ENCODE results near the gene KRT1.

The KRT1 gene

DNA sequence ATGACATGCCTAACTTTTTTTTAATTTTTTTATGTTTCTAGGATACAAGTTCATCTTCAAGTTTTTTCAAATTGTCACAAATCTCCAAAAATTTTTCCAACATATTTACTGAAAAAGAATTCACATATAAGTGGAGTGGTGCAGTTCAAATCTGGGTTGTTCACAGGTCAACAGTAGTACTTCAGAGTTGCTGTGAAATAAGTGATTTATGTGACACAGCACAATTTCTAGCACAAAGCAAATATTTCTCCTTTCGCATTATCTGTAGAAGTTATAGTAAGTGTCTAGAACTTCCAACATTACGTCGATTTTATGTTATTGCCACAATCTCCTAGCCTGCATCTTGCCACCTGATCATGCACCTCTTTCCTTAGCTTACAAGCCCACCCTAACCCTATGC is 18.5 kb downstream of the KRT1 start:
- DNase-seq (ENCODE audit: low read depth in 2 of 2, low spot score in 1 of 2) = no peak

DNA sequence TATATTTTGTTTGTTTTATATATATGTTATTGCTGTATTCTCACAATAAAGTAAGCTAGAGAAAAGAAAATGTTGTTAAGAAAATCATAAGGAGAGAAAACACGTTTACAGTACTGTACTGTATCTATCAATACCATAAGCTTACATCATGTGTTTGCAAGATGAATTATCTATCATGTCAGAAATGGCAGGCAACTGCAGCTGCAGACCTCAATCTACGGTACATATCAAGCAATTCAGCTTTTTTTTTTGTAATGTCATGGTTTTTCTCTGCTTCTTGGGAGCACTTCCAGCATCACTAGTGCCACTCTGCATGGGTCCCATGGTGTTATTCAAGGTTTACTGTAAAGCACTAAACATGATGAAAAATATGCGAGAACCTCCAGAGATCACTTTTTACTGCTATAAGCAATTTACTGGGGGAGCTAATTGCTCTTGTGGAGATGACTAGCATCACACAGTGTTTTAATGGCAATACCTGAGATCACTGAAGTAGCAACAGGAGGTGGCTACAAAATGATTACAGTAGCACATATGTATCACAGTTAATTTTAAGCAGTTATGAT is 19.2 kb downstream of the KRT1 start:
- no peak for DNase-seq (ENCODE audit: low read depth in 2 of 2, low spot score in 1 of 2)

DNA sequence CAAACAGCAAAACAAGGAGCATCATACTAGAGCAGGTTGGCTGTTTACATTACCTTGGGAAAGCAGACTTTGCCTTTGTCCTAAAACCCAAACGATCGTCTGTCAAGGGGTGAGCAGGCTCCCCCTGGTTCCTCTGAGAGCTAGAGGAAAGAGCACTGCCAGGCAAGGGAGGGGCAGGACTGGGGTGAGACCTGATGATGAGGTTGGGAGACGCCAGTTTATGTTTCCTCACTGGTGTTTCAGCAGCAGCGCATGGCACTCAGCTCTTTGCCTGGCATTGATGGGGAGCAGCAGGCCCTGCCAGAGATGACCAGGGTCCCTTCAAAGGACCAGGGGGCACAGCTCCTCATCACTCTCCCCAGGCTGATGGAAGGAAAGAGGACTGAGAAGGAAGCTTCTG is 20.3 kb downstream of the KRT1 start:
- no peak for DNase-seq (ENCODE audit: low read depth in 2 of 2, low spot score in 1 of 2)

DNA sequence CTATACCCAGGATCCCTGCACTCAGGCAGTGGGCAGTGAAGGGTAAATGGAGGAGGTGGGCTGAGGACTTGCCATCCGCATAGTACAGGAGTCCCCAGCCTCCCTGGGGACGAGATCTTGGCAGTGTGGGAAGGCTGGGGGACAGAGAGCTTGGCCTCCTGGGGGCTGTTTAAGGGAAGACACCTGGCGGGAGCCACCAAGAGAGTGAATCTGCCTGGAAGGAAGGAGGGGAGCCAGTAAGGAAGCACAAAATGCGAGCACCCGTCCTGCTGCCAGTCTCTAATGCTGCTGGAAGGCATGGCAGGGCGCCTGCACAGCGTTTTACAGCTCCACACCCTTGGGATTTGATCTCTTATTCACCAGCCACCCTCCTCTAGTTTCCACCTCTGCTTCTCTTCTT is 20.8 kb downstream of the KRT1 start:
- no peak for DNase-seq (ENCODE audit: low read depth in 2 of 2, low spot score in 1 of 2)

DNA sequence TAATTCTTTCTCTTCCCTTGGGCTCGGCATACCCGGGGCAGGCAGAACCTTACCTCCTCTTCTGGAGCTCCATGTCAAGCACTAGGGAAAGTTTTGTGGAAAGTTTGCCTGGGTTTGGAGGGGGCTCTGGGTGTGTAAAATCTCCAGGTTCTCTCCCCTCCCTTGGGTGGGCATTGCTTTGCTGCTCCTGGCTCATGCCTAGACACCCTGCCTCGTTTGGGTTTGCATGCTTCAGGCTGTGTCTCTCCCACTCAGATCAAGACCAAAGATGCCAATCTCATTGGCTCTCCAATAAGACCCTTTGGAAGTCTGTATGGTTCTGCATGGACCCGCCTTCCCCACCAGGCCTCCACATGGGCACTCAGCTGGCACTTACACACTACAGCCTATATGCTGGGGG is 22.0 kb downstream of the KRT1 start:
- DNase-seq (ENCODE audit: low read depth in 2 of 2, low spot score in 1 of 2) = no peak

DNA sequence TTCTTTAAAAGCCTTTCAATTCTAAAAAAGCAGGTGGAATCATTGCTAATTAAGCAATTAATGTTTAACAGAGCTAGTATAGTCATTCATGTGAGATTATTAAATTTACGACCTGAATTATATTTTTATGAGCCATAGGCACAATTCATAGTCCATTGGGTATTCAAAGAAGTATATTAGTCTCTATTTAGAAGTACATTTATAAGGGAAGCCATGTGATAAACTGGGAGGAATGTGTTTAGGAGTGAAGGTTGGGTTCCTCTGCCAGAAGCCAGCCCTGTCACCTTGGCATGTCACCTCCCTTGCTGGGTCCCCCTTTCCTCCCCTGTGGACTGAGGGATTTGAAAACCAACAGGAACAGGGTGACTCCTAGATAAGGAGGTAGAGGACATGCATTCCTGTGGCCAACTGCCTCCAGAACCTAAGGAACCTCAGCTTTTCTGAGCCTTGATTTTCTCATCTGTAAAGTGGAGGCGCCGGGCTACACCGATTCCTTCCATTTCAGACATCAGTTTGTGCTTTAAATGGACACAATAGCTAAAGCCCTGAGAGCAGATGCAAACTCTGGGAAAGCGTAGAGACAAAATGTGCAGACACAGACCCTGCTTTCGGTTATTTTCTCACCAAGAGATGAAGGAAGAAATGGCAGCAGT is 22.8 kb downstream of the KRT1 start:
- DNase-seq (ENCODE audit: low read depth in 2 of 2, low spot score in 1 of 2) = no peak

DNA sequence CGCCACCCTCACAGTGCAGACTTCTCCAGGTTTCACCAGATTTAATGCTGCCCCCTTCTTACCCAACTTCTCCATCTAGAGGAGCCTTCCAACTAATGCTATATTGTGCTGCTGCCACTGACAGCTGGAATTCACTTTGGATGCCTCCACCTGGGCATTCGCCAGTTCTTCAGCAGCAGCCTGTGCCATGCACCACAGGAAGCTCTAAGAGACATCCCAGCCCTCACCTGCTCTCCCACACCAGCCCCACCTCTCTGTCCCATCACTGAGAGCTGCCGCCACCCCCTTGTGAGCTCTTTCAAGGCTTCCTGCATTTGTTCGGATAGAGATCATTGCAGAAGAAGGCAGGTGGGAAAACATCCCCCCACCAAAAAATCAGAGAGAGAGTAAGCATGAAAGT is 23.6 kb downstream of the KRT1 start:
- DNase-seq (ENCODE audit: low read depth in 2 of 2, low spot score in 1 of 2) = no peak

DNA sequence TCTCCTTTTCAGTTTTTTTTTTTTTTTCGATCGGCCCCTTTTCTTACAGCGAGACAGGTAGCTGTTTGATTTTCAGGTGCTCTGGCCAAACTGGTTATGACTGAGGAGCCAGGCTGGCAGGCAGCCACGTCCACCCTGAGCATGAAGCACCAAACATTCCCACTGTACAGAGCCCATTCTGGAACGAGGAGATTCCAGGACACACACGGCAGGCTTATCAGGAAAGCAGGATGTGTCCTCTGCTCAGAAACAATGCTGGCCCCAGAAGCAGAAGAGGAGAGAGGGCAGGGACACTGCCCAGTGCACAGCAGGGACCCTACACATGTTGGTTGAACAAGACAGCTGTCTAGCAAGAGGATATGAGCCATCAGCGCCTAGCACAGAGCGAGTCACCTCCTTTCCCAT is 24.5 kb downstream of the KRT1 start:
- no peak for DNase-seq (ENCODE audit: low read depth in 2 of 2, low spot score in 1 of 2)

DNA sequence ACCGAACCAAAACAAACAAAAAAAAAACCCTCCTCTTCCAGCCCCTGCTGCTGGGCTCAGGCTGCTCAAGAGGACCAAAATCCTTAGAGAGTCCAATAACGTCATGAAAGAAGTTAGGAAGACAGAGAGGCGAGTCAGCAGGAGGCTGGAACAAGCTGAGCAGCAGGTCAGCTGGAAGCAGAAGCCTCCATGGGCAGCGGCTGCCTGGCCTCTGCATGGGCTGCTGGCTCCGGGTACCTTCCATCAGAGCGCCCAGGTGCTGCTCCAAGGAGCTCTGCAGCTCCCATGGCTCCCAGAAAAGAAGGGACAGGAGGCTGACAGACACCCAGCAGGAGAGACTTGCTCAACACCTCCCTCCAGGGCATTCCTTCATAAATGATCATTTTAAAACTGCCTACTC is 25.0 kb downstream of the KRT1 start:
- no peak for DNase-seq (ENCODE audit: low read depth in 2 of 2, low spot score in 1 of 2)

DNA sequence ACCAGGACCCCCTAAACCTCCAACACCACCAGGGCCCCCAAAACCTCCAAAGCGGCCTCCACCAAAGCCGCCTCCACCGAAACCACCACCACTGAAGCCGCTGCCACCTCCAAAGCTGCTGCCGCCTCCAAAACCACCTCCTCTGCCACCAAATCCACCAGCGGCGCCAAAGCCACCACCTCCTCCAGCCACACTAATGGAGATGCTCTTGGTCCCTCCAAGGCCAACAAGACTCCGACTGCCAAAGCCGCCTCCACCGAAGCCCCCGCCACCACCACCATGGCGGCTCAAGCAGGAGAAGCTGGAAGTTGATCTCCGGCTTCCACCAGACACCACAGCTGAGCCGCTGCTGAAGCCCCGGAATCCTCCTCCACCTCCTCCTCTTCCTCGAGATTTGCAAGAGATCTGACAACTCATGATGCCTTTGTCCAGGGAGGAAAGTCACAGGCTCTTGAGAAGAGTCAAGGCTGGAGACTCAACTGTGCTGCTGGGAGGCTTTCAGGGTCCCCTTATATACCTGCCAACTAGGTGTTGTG is 28.4 kb downstream of the KRT1 start, which contains the start of gene KRT2:
Gene KRT2, minus strand, starts transcription at position 486 of the 536 bp plus-strand sequence. Its CDS starts 69 bp downstream, at position 417.
- no peak for DNase-seq (ENCODE audit: low read depth in 2 of 2, low spot score in 1 of 2)

DNA sequence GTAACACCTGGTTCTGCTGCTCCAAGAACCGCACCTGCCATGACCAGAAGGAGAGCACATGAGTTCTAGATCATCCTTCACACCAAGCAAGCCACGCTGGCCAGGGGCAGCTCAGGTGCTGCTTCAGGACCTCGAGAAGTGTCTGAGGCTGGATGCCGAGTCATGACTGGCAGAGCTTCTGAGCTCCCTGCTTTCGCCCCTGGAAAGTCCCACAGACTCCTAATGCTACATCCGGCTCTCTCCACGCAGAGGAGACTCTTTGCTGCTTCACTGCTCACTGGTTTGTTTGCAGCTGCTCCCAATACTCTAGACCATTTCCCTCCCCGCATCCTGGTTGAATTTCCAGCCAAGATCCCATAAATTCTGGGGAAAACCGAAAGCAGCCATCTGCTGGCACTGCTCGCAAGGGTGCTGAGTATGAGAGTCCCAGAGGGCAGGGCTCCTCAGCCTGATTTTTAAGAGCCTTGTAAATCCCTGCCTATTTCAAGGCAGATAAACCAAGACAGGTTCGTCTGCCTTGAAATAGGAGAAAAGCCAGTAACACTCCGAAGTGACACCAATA is 29.6 kb downstream of the KRT1 start:
- no peak for DNase-seq (ENCODE audit: low read depth in 2 of 2, low spot score in 1 of 2)

DNA sequence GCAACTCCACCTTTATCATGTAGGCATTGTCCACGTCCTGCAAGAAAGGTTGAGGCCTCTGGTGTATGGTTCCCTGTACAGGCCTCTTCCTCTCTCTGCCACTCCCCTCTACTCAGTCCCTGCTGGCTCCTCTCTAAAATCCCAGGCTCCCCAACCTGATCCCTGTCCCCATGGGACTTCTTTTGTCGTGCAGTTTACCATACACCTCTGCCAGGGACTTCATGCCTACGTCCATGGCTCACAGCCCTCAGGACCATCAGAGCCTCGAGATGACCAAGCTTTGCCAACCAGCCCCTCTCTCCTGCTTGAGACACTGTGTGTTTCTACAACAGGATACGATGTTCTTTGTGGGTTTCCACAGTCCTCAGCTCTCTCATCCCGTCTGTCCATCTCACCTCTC is 31.1 kb downstream of the KRT1 start:
- no peak for DNase-seq (ENCODE audit: low read depth in 2 of 2, low spot score in 1 of 2)

DNA sequence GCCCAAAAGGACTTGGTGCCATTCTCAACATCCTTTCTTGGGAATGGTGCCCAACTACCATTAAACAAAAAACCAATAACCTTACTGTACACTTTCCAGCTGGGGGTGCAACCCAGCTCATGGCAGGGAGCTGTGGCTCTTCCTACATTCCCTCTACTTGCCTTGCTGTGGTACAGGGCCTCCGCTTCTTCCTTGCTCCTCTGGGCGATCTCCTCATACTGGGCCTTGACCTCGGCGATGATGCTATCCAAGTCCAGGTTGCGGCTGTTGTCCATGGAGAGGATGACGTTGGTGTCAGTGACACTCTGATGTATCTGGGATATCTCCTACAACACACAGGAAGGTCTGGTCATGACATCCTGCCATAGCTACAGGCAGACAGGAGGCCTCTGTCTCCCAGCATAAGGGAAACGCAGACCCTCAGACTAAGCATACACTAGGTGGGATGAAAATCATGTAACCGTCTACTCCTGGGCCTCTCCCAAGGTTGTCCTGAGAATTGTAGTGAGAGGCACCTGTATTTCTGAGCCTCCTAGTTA is 32.1 kb downstream of the KRT1 start:
- DNase-seq (ENCODE audit: low read depth in 2 of 2, low spot score in 1 of 2) = no peak

DNA sequence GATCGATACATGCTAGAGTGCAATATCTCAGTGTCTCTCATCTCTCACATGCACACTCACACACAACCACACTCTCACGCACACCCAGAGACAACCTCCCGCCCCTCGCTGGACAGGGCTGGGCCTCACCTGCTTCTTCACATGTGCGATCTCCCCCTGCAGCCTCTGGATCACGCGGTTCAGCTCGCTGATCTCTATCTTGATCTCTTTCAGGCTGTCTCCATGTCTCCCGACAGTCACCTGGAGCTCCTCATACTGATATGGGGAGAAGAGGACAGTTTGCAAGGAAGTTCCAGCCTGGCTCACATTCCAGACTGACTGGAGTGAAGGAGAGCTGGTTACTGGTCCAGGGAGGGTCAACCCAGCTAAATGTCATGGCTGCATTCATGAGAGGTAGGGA is 32.6 kb downstream of the KRT1 start:
- DNase-seq (ENCODE audit: low read depth in 2 of 2, low spot score in 1 of 2) = no peak

DNA sequence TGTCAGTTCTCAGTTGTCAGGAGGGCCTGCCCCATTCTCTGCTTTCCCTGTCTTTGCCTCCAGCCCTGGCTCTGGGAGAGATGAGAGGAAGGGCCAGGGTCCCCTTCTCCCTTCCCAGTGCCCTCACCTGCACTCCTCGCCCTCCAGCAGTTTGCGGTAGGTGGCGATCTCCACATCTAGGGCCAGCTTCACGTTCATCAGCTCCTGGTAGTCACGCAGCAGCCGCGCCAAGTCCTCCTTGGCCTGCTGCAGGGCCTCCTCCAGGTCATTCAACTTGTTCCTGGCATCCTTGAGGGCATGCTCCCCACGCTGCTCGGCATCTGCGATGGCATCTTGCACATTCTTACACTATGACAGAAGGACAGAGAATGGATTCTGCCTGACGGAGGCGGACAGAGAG is 33.6 kb downstream of the KRT1 start:
- DNase-seq (ENCODE audit: low read depth in 2 of 2, low spot score in 1 of 2) = no peak

DNA sequence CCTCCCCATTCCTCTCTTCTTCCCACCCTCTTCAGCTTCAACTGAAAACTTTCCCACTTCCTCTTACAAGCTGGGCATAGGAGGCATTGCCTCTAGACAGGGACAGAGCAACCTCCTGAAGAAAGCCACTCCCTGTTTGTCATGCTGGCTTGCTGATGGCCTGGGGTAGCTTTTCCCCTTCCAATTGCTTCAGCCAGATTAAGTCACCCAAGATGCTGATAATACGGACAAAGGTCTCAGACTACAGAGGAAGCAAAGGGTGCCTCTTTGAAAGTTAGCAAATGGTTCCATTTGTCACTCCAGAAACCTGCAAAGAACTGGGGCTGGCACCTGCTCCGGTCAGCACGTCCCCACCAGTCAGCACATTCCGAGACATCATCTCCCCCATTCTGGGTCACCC is 34.2 kb downstream of the KRT1 start:
- no peak for DNase-seq (ENCODE audit: low read depth in 2 of 2, low spot score in 1 of 2)

DNA sequence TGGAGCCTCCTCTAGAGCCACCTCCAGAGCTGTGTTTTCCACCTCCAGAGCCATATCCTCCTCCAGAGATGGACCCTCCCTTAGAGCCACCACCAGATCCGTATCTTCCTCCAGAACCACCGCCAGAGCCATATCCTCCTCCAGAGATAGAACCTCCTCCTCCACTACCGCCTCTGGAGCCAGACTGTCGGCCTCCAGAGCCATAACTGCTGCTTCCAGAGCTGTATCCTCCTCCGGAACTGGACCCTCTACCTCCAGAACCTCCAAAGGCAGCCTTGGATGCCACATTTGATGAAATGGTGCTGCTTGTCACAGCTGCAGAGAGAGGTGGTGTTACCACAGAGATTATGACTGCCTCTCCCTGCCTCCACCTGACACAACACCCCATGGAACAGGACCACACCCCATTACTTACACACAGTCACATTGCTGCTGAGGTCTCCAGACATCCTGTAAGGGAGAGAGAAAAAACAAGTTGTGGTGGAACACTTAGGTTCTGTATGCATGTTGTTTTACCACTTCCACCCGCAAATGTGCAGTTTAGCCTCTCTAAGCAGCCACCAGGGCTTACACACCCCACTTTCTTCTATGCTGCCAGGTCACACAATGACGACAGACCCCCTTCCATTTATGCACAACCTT is 35.0 kb downstream of the KRT1 start:
- no peak for DNase-seq (ENCODE audit: low read depth in 2 of 2, low spot score in 1 of 2)

DNA sequence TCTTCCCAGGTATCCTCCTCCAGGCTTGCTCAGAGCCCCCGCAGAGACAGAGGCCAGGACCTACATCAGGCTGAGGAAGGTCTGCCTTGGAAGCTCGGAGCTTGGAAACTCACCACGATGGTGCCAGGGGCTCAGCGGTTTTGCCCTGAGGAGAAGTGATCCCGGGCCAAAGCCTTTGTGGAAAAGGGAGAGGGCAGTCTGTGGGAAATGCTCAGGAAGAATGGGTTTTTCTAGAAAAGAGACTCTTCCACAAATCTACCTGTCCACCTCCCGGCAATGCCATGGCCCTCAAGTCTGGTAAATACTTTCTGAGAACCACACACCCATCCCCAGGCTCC is 36.2 kb downstream of the KRT1 start:
- no peak for DNase-seq (ENCODE audit: low read depth in 2 of 2, low spot score in 1 of 2)

DNA sequence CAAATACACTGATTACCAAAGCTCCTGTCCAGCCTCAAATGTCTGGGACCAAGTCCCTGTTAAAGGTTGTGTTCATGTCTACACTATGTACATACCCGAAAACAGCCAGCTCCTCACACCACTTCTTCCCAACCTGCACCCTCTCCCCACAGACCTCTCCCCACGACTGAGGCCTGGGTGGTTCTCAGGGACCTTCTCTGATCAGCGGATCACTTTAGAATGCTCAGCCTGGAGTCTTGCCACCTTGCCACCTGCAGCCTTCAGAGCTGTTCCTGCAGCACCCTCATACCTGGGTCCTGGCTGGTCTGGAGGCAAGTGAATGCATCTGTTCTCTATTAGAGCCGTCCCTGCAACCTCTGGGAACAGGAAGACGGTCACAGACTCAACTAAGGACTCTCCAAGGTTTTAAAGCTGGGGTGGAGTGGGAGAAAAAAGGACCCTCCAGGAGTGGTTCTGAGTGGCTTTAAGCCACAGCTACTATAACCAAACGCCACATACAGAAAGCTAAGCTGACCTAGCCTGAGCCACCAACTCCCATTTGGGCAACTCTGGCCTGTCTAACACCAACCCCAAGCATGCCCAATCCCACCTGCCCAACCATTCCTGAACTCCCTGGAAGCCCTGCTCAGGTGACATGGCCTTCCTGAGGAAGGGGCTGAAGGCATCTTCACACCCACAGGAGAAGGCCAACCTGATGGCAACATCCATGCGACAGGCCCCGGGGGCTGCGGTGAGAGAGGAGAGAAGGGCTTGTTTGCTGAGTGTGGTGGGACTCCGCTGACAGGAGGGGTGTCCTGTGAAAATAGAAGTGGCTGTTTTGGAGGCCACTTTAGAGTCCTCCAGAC is 36.8 kb downstream of the KRT1 start:
- DNase-seq (ENCODE audit: low read depth in 2 of 2, low spot score in 1 of 2) = no peak

DNA sequence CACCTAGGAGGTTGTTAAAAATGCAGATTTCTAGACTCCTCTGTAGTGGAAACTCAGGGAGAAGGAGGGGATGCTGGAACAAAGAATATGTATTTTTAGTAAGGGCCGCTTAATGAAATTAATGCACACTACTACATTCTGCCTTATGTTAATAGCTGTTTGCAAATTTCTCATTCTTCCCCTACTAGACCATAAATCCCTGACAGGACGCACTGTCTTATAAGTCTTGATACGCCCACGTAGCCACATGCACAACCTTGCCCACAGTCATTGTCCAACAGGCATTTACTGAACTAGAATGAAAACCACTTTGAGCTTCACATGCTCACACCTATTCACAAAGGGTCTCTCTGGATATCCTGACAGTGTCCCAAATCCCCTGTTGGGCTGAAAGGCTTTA is 38.7 kb downstream of the KRT1 start:
- DNase-seq (ENCODE audit: low read depth in 2 of 2, low spot score in 1 of 2) = no peak

DNA sequence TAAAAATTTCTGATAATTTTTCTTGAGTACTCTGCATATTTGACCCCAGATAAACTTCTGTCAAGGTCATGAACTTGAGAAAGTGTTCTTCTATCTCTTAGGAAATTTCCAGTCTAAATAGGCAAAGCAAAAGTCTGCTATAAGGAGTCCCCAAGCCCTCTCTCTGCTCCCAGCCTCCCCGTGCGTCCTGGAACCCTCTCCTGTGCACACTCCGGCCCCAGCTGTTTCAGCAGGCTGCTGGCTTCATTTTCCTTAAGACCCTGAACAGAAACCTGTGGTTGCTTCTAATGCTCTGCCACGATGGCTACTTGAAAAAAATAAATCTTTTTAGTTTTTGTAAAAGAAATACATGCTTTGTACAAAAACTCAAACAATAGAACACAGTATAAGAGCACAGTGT is 42.9 kb downstream of the KRT1 start:
- no peak for DNase-seq (ENCODE audit: low read depth in 2 of 2, low spot score in 1 of 2)
